OCI-LY7 (cell line): ENCODE results near the gene SAMD5. TPM values are rescaled to one million over a fixed set of nuclear protein-coding genes. Genes with fewer than 3 reads are reported as not detected.

Experiments
- BruUV-seq: library from RNA; stranded (reverse); fragments of 400-500 nt; replicated peaks from 2 replicates; lab custom pipeline; 2021; lab: Mats Ljungman, UMichigan
- CTCF ChIA-PET: fragments of 300-600 bp; sonication (Branson Sonifier 250); formaldehyde crosslinking; loops from one replicate; lab custom pipeline; 2022; ENCODE audit warnings: antibody characterized with exemption; ENCODE audit not compliant: unreplicated experiment; lab: Charles Lee
- POLR2A ChIA-PET: fragments of 300-600 bp; sonication (Branson Sonifier 250); formaldehyde crosslinking; loops from one replicate; lab custom pipeline; 2022; ENCODE audit warnings: antibody characterized with exemption; lab: Charles Lee
- DNase-seq: peaks from one replicate; pipeline ENCODE4 v3.0.0-alpha.2; 2015; ENCODE audit warnings: low spot score
- H2AFZ ChIP-seq: fragments of 200-600 bp; sonication (generic), shearing (Covaris generic); 2 replicates; pipeline ENCODE4 v1.6.1; 2014; ENCODE audit warnings: mild to moderate bottlenecking, antibody characterized with exemption, low read length, moderate library complexity
- H3K27ac ChIP-seq: fragments of 200-600 bp; sonication (generic); 2 replicates; pipeline ENCODE4 v1.5.1; 2014; ENCODE audit warnings: mixed run types, low read depth, mild to moderate bottlenecking, moderate library complexity, low read length, inconsistent platforms; ENCODE audit not compliant: poor library complexity, severe bottlenecking
- H3K36me3 ChIP-seq: fragments of 200-600 bp; sonication (generic); 2 replicates; pipeline ENCODE4 v1.6.1; 2014; ENCODE audit warnings: mild to moderate bottlenecking, antibody characterized with exemption, low read length, moderate library complexity, mixed read lengths; ENCODE audit not compliant: insufficient read depth
- H3K4me1 ChIP-seq: fragments of 200-600 bp; sonication (generic); 2 replicates; pipeline ENCODE4 v1.5.1; 2014; ENCODE audit warnings: mild to moderate bottlenecking, low read length; ENCODE audit not compliant: insufficient read depth, poor library complexity, severe bottlenecking
- H3K4me2 ChIP-seq: fragments of 200-600 bp; sonication (generic); 2 replicates; pipeline ENCODE4 v1.6.1; 2014; ENCODE audit warnings: mild to moderate bottlenecking, low read length
- H3K4me3 ChIP-seq: fragments of 200-600 bp; sonication (generic); 2 replicates; pipeline ENCODE4 v1.5.1; 2014; ENCODE audit warnings: mild to moderate bottlenecking, low read depth, low read length; ENCODE audit not compliant: poor library complexity, severe bottlenecking
- H3K79me2 ChIP-seq: fragments of 200-600 bp; sonication (generic); 2 replicates; pipeline ENCODE4 v1.6.1; 2016; ENCODE audit warnings: low read depth, mild to moderate bottlenecking, low read length, moderate library complexity, mixed read lengths; ENCODE audit not compliant: insufficient read depth
- H3K9me2 ChIP-seq: fragments of 200-600 bp; sonication (generic); 2 replicates; pipeline ENCODE4 v1.6.1; 2016; ENCODE audit warnings: mild to moderate bottlenecking, low read length, mixed read lengths; ENCODE audit not compliant: insufficient read depth
- H3K9me3 ChIP-seq: fragments of 200-600 bp; sonication (generic); 2 replicates; pipeline ENCODE4 v1.6.1; 2014; ENCODE audit warnings: mild to moderate bottlenecking, mixed run types, low read length, mixed read lengths
- H4K20me1 ChIP-seq: fragments of 200-600 bp; sonication (generic); 2 replicates; pipeline ENCODE4 v1.6.1; 2014; ENCODE audit warnings: mild to moderate bottlenecking, antibody characterized with exemption, low read length, moderate library complexity, mixed read lengths; ENCODE audit not compliant: insufficient read depth
- CTCF ChIP-seq: fragments of 200-600 bp; sonication (generic); conservative IDR thresholded peaks from 2 replicates; pipeline ENCODE4 v1.5.1; 2014; ENCODE audit warnings: mild to moderate bottlenecking, antibody characterized with exemption, low read length, moderate library complexity, mixed read lengths
- EZH2phosphoT487 ChIP-seq: fragments of 200-600 bp; sonication (generic); IDR thresholded peaks from 2 replicates; pipeline ENCODE4 v1.6.1; 2018; ENCODE audit warnings: low read depth, borderline replicate concordance, mild to moderate bottlenecking, mixed run types, antibody characterized with exemption, low read length, moderate library complexity, mixed read lengths
- intact Hi-C: fragments of 100-400 bp; cut with micrococcal nuclease; formaldehyde crosslinking; loops from one replicate; pipeline ENCODE4 v1.10.0; 2022; ENCODE audit not compliant: unreplicated experiment
- total RNA-seq, 2 experiments: library from RNA; depleted of rRNA in 1 of 2; stranded (reverse); fragments of >200 nt in 1 of 2; shearing (Covaris generic) in 1 of 2; gene quantifications; 2 replicates each; pipeline ENCODE4 v1.2.3, GENCODE V29; 2014 to 2022

SAMD5 gene
- total RNA-seq, 2 experiments from 2014 or later = not detected

GRCh38 chr6:147553099-147553498 is 44.6 kb downstream of the SAMD5 start:
- Histone ChIP-seq H3K9me2 (no peaks in the 10 kb centered on the region; the same call in 1 of the 2 replicates), H3K4me1 (no peaks in the 10 kb centered on the region), H3K79me2 (no peaks in the 10 kb centered on the region), H4K20me1 (no peaks in the 10 kb centered on the region), H3K4me2 (no peak overlapping the region), H3K27ac (no peak overlapping the region), H3K36me3 (no peaks in the 10 kb centered on the region), H3K4me3 (no peak overlapping the region), H3K9me3 (no peaks in the 10 kb centered on the region), H2AFZ (no peak overlapping the region)
- intact Hi-C loops = no loop called here
- POLR2A ChIA-PET = no interaction called here
- TF ChIP-seq CTCF (no peak), EZH2phosphoT487 (no peak)
- no TSS peak for BruUV-seq
- DNase-seq = no peak
- CTCF ChIA-PET = no interaction called here

GRCh38 chr6:147554281-147554680 is 45.8 kb downstream of the SAMD5 start:
- Histone ChIP-seq H2AFZ (no peak overlapping the region), H3K4me1 (no peaks in the 10 kb centered on the region), H3K79me2 (no peaks in the 10 kb centered on the region), H3K4me2 (no peak overlapping the region), H3K9me3 (no peaks in the 10 kb centered on the region), H3K4me3 (no peak overlapping the region), H3K36me3 (no peaks in the 10 kb centered on the region), H4K20me1 (no peaks in the 10 kb centered on the region), H3K27ac (no peak overlapping the region), H3K9me2 (no peaks in the 10 kb centered on the region; the same call in 1 of the 2 replicates)
- no TSS peak for BruUV-seq
- TF ChIP-seq CTCF (no peak), EZH2phosphoT487 (no peak)
- intact Hi-C loops = no loop called here
- ChIA-PET CTCF (no interaction called here), POLR2A (no interaction called here)
- no peak for DNase-seq

GRCh38 chr6:147559006-147559405 is 50.5 kb downstream of the SAMD5 start:
- Histone ChIP-seq H3K9me2 (no peaks in the 10 kb centered on the region; the same call in 1 of the 2 replicates), H3K4me1 (no peaks in the 10 kb centered on the region), H3K9me3 (no peaks in the 10 kb centered on the region), H3K79me2 (no peaks in the 10 kb centered on the region), H3K4me2 (no peak overlapping the region), H3K27ac (no peak overlapping the region), H3K36me3 (no peaks in the 10 kb centered on the region), H3K4me3 (no peak overlapping the region), H4K20me1 (no peaks in the 10 kb centered on the region), H2AFZ (no peak overlapping the region)
- DNase-seq = no peak
- no peak for TF ChIP-seq CTCF
- TF ChIP-seq EZH2phosphoT487 = no peak
- POLR2A ChIA-PET = interaction anchor here (0.7 kb wide), 1 partner anchor 345 kb away, joined by 3 read pairs; no protein-coding TSS in a partner anchor
- CTCF ChIA-PET = no interaction called here
- no TSS peak for BruUV-seq
- intact Hi-C loops = no loop called here
